ENCODE data around the gene CFAP54.

CFAP54 gene

GRCh38 chr12:96890331-96890730 is 401.0 kb downstream of the CFAP54 start:
- Histone ChIP-seq H3K36me3 (ENCODE audit: low read depth) (no peaks in the 10 kb centered on the region), H3K4me1 (ENCODE audit: insufficient read depth, poor library complexity, severe bottlenecking) (peaks cover 28% of the 10 kb centered on the region), H3K27ac (ENCODE audit: poor library complexity, severe bottlenecking) (peak overlapping the region; percentile 85), H3K4me3 (ENCODE audit: severe bottlenecking) (no peak overlapping the region), H3K9me3 (ENCODE audit: severe bottlenecking) (no peaks in the 10 kb centered on the region), H3K27me3 (ENCODE audit: insufficient read depth, poor library complexity, severe bottlenecking) (no peaks in the 10 kb centered on the region)
- no peak for TF ChIP-seq CTCF (IDR thresholded peaks at IDR 0.05; ENCODE audit: poor library complexity, severe bottlenecking)
- ATAC-seq (ENCODE audit: low read depth) (no peak), DNase-seq (ENCODE audit: low spot score) (no peak)

GRCh38 chr12:96892104-96892503 is 402.7 kb downstream of the CFAP54 start:
- TF ChIP-seq CTCF (IDR thresholded peaks at IDR 0.05; ENCODE audit: poor library complexity, severe bottlenecking), result no peak
- Histone ChIP-seq H3K4me1 (ENCODE audit: insufficient read depth, poor library complexity, severe bottlenecking) (peaks cover 28% of the 10 kb centered on the region), H3K36me3 (ENCODE audit: low read depth) (no peaks in the 10 kb centered on the region), H3K9me3 (ENCODE audit: severe bottlenecking) (no peaks in the 10 kb centered on the region), H3K27me3 (ENCODE audit: insufficient read depth, poor library complexity, severe bottlenecking) (no peaks in the 10 kb centered on the region), H3K27ac (ENCODE audit: poor library complexity, severe bottlenecking) (peak overlapping the region; percentile 49), H3K4me3 (ENCODE audit: severe bottlenecking) (no peak overlapping the region)
- DNase-seq (ENCODE audit: low spot score) (no peak), ATAC-seq (ENCODE audit: low read depth) (peak; percentile 6; the same call in 1 of the 3 replicates)

GRCh38 chr12:96897421-96897820 is 408.0 kb downstream of the CFAP54 start:
- no peak for ATAC-seq (ENCODE audit: low read depth)
- H3K4me3 ChIP-seq (ENCODE audit: severe bottlenecking), result no peak overlapping the region

GRCh38 chr12:96901175-96901574 is 411.8 kb downstream of the CFAP54 start:
- no peak for ATAC-seq (ENCODE audit: low read depth)
- H3K27ac ChIP-seq (ENCODE audit: poor library complexity, severe bottlenecking), result no peak overlapping the region
- H3K27me3 ChIP-seq (ENCODE audit: insufficient read depth, poor library complexity, severe bottlenecking), result no peaks in the 10 kb centered on the region
- DNase-seq (ENCODE audit: low spot score), result no peak
- H3K9me3 ChIP-seq (ENCODE audit: severe bottlenecking), result no peaks in the 10 kb centered on the region
- no peak overlapping the region for H3K4me3 ChIP-seq (ENCODE audit: severe bottlenecking)
- no peaks in the 10 kb centered on the region for H3K4me1 ChIP-seq (ENCODE audit: insufficient read depth, poor library complexity, severe bottlenecking)
- H3K36me3 ChIP-seq (ENCODE audit: low read depth), result no peaks in the 10 kb centered on the region
- TF ChIP-seq CTCF (IDR thresholded peaks at IDR 0.05; ENCODE audit: poor library complexity, severe bottlenecking), result no peak

More at GRCh38 chr12:96897421-96897820, 408.0 kb downstream of the CFAP54 start:
- no peaks in the 10 kb centered on the region for H3K27me3 ChIP-seq (ENCODE audit: insufficient read depth, poor library complexity, severe bottlenecking)
- DNase-seq (ENCODE audit: low spot score), result no peak
- H3K4me1 ChIP-seq (ENCODE audit: insufficient read depth, poor library complexity, severe bottlenecking), result no peaks in the 10 kb centered on the region
- H3K9me3 ChIP-seq (ENCODE audit: severe bottlenecking), result no peaks in the 10 kb centered on the region
- TF ChIP-seq CTCF (IDR thresholded peaks at IDR 0.05; ENCODE audit: poor library complexity, severe bottlenecking), result no peak
- no peak overlapping the region for H3K27ac ChIP-seq (ENCODE audit: poor library complexity, severe bottlenecking)
- H3K36me3 ChIP-seq (ENCODE audit: low read depth), result no peaks in the 10 kb centered on the region

- no peak overlapping the region for H3K27ac ChIP-seq (ENCODE audit: poor library complexity, severe bottlenecking)
- no peak for ATAC-seq (ENCODE audit: low read depth)
- no peaks in the 10 kb centered on the region for H3K36me3 ChIP-seq (ENCODE audit: low read depth)
- H3K9me3 ChIP-seq (ENCODE audit: severe bottlenecking), result no peaks in the 10 kb centered on the region
- no peaks in the 10 kb centered on the region for H3K4me1 ChIP-seq (ENCODE audit: insufficient read depth, poor library complexity, severe bottlenecking)
- DNase-seq (ENCODE audit: low spot score), result no peak
- no peaks in the 10 kb centered on the region for H3K27me3 ChIP-seq (ENCODE audit: insufficient read depth, poor library complexity, severe bottlenecking)
- H3K4me3 ChIP-seq (ENCODE audit: severe bottlenecking), result no peak overlapping the region
- TF ChIP-seq CTCF (IDR thresholded peaks at IDR 0.05; ENCODE audit: poor library complexity, severe bottlenecking), result no peak
Measured at GRCh38 chr12:96902076-96902475, 412.7 kb downstream of the CFAP54 start.
